ENCODE results near the gene ZSWIM7. TPM values are rescaled to one million over a fixed set of nuclear protein-coding genes. Genes with fewer than 3 reads are reported as not detected.

ZSWIM7 gene
- total and polyA plus RNA-seq, 2 experiments from 2014 or later = 16.3 to 50.4 TPM

GRCh38 chr17:15965528-15965927 lies 34.0 kb downstream of the ZSWIM7 start:
- H3K4me2 ChIP-seq = peak overlapping the region; percentile 33
- peak; percentile 28 for DNase-seq (ENCODE audit: low spot score)
- H3K4me3 ChIP-seq = peak overlapping the region; percentile 0; the same call in 1 of the 2 replicates

More at GRCh38 chr17:15965528-15965927, 34.0 kb downstream of the ZSWIM7 start:
- no peaks in the 10 kb centered on the region for H4K20me1 ChIP-seq (replicated peaks; ENCODE audit: insufficient read depth)
- peaks cover 29% of the 10 kb centered on the region for H3K4me1 ChIP-seq (ENCODE audit: insufficient read depth)
- H3K36me3 ChIP-seq (ENCODE audit: insufficient read depth) = no peaks in the 10 kb centered on the region
- 0 out of 2 replicates have a peak, but pooled peaks cover 7% of the 10 kb centered on the region for H3K9me2 ChIP-seq (ENCODE audit: insufficient read depth)
- H3K27me3 ChIP-seq (ENCODE audit: insufficient read depth) = no peaks in the 10 kb centered on the region
- no peaks in the 10 kb centered on the region for H3K9me3 Mint-ChIP-seq
- peaks cover 2% of the 10 kb centered on the region; the same call in 1 of the 3 replicates for H3K36me3 Mint-ChIP-seq (ENCODE audit: low read depth)
- ATAC-seq = peak; percentile 18
- H3K79me2 ChIP-seq (replicated peaks; ENCODE audit: insufficient read depth) = no peaks in the 10 kb centered on the region; the same call in 1 of the 2 replicates
- peak overlapping the region; percentile 93 for H3K27ac ChIP-seq (ENCODE audit: low read depth)
- peaks cover 11% of the 10 kb centered on the region for H3K27me3 Mint-ChIP-seq (ENCODE audit: insufficient read depth, low read depth, poor library complexity)
- peak overlapping the region; percentile 63; the same call in 2 of the 3 replicates for H3K4me3 Mint-ChIP-seq
- H2AFZ ChIP-seq = no peak overlapping the region
- peaks cover 45% of the 10 kb centered on the region for H3K4me1 Mint-ChIP-seq
- H3K27ac Mint-ChIP-seq = peak overlapping the region; percentile 98
- H3F3A ChIP-seq (replicated peaks; ENCODE audit: low read depth) = peaks cover 12% of the 10 kb centered on the region
- no peak for TF ChIP-seq ZNF462 (CRISPR knock-in tag; IDR thresholded peaks at IDR 0.05)
- TF ChIP-seq ETS1 (IDR thresholded peaks at IDR 0.05) = no peak
- TF ChIP-seq STAT1 (IDR thresholded peaks at IDR 0.05; ENCODE audit: unreplicated experiment) = no peak
- no peak for TF ChIP-seq ZNF331 (CRISPR knock-in tag; IDR thresholded peaks at IDR 0.05; ENCODE audit: low read depth)
- no peak for TF ChIP-seq JUNB (IDR thresholded peaks at IDR 0.05; ENCODE audit: unreplicated experiment)
- TF ChIP-seq POLR2AphosphoS5 (IDR thresholded peaks at IDR 0.05; ENCODE audit: low read depth) = no peak
- TF ChIP-seq EZH2 (IDR thresholded peaks at IDR 0.05; ENCODE audit: low read depth, unreplicated experiment) = no peak
- no peak for TF ChIP-seq NANOG (IDR thresholded peaks at IDR 0.05; ENCODE audit: borderline replicate concordance)
- TF ChIP-seq EZH2phosphoT487 (IDR thresholded peaks at IDR 0.05; ENCODE audit: unreplicated experiment) = no peak
- no peak for TF ChIP-seq REST (IDR thresholded peaks at IDR 0.05; ENCODE audit: unreplicated experiment)
